HG02870 (cell line): ENCODE measurements around the gene ETNPPL.
A peak's percentile ranks its signal among the peaks of the same experiment; 100 is the strongest.

Source experiments
- ATAC-seq: cut with Tn5 transposase; IDR thresholded peaks from one replicate; pipeline ENCODE4 v1.9.1; 2021; ENCODE audit warnings: mild to moderate bottlenecking, moderate library complexity; ENCODE audit not compliant: unreplicated experiment

Gene ETNPPL

DNA sequence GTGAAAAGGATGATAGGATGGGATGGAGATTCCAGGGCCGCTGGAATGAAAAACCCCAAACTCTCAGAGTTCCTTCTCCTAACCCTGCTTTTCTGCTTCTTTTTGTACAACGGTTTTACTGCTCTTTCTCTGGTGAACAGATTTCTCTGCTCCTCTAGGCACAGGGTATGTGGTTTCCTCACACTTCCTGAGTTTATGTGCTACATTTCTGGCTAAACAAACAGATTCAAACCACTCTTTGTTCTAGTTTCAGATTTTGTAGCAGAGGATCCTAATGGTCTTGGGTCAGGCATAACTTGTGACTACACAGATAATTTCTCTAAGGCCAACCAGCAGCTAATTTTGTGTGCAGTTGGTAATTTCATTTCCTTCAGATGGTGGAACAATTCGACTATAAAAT lies 59.9 kb downstream of the ETNPPL start:
- peak; percentile 65 for ATAC-seq

DNA sequence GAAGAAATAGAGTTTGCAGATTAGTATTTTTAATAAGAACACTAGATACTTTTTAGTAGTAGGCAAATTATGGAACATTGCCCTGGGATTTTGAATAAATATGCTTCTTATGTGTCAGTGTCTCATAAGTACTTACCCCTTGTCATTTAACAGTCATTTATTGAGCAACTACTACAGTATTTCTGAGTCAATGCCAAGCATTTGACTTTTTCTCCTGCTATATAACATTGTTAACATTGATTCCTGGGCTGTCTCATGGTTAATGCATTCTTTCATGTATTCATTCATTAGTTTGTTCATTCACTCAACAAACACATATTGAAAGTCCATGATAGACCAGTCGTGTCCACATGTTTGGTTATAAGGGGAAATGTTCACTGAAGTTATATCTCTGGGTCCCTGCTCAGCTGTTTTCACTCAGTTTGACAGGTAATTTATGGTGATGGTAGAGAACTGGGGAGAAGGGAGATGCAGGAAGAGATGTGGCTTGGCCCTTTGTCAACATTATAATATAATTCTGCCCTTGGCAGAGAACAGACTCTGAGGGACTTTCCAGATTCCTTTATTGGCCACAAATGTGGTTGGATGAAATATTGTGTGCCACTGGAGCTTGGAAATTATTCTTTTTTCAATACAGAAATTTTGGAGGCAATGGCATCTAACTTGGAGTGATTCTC lies 62.6 kb downstream of the ETNPPL start:
- no peak for ATAC-seq

DNA sequence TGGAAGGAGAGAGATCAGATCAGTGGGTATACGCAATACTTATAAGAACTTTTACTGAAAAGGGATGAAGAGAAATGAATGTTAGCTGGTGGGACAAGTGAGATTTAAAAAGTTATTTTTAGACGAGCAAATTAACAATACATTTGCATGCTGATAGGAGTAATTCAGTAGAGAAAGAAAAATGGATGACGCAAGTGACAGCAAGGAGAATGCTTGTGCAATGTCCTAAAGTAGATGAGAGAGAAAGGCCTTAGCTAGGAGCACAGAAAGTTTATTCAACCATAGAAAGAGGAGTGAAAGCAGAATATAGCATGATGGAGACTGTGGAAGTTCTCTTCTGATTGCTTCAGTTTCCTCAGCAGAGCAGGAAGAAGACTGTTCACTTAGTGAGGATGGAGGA lies 66.7 kb downstream of the ETNPPL start:
- ATAC-seq, result no peak

DNA sequence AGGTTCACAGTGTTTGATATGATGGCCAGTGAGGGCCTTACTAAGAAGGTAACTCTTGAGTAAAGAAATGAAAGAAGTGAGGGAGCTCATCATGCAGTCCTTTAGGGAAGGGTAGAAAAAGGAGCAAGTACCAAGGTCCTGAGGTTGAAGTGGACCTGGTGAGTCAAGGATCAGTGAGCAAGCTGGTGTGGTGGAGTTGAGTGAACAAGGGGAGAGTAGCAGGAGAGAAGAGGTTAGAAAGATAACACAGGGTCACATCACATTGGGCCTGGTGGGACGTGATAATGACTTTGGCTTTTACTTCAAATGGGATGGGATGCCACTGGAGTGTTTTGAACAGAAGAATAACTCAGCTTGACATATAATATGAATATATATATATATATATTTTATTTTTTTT lies 67.8 kb downstream of the ETNPPL start:
- no peak for ATAC-seq

DNA sequence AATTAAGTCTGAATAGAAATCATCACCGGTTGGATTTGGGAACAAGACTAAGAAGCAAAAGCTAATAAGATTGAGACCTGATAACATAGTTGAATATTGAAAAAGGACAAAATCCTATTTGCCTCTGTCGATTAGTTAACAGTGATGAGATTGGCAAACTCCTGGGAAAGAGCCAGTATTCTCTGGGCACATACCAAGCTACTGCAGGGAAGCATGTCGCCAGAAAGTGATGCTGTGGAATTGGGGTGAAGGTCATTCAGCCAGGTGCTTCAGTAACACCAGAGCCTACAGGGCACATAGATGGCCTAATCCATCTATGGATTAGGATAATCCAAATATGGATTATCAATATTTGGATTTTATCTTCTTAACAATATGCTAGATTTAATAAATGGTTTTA lies 68.4 kb downstream of the ETNPPL start:
- ATAC-seq, result no peak

DNA sequence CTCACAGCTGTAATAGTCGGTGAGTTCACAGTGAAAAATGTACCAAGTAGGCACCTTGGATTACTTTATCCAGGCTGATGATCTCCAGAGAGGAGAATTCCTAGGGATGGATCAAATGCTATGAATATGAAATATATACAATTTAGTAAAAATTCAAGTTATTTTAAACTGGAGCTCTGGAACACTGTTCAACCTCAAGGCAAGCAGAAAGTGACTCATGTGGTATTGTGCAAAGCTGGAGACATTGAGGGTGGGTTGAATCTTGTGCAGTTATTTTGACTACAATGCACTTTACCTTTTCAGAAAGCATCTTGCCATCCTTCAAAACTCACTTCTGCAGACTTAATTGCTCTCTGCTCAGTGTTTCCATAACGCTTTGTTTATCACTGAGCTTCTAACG lies 69.0 kb downstream of the ETNPPL start:
- no peak for ATAC-seq

DNA sequence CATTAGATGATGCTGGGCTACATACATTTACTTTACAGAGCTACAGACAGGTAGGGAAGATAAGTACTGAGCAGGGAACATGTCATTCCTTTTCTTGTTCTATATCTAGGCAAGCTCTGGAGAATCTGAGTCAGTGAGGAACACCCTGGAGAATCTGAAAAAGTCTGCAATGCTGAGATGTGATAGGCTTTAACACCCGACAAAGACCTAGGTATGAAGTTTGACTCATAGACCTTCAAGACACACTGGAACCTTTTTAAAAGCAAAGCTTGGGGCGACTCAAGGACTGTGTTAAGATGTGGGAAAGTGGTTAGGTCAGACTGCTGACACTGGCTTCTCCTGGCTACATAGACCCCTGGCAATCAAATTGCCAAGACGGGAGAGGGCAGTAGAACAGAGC lies 69.6 kb downstream of the ETNPPL start:
- ATAC-seq, result no peak
